ENCODE data around the gene TRAPPC8. TPM values are rescaled to one million over a fixed set of nuclear protein-coding genes. Genes with fewer than 3 reads are reported as not detected.

The TRAPPC8 gene
- total and polyA plus RNA-seq, 10 of the 15 experiments (the other 5 are each of a cell fraction or from before 2014, with no cell fraction given) = 13.0 to 75.4 (median 24.8) TPM

GRCh38 chr18:31791817-31792579, 150.9 kb downstream of the TRAPPC8 start (continued):
- TF ChIP-seq HSF1 (IDR thresholded peaks at IDR 0.05; ENCODE audit: low read depth, low read length) = no peak
- TF ChIP-seq ZNF592 (IDR thresholded peaks at IDR 0.05) = no peak
- peak; percentile 93 for TF ChIP-seq IKZF1 (conservative IDR thresholded peaks at IDR 0.05)
- no peak for TF ChIP-seq ZBTB11 (CRISPR knock-in tag; IDR thresholded peaks at IDR 0.05)
- TF ChIP-seq USF2 (IDR thresholded peaks at IDR 0.05; ENCODE audit: borderline replicate concordance, low read depth, low read length) = peak; percentile 23; the same call in 1 of the 2 replicates
- TF ChIP-seq ESRRA (IDR thresholded peaks at IDR 0.05; ENCODE audit: low read length) = 0 out of 2 replicates have a peak, but pooled peaks have one; percentile 40
- TF ChIP-seq TCF3 (IDR thresholded peaks at IDR 0.05; ENCODE audit: borderline replicate concordance, insufficient read depth, low read depth, low read length) = no peak
- TF ChIP-seq SRF (IDR thresholded peaks at IDR 0.05; ENCODE audit: low read depth in 2 of 2, low read length in 2 of 2) = no peak
- TF ChIP-seq POLR2AphosphoS2 (IDR thresholded peaks at IDR 0.05; ENCODE audit: low read depth, low read length) = no peak
- peak; percentile 85 for TF ChIP-seq BCL11A (IDR thresholded peaks at IDR 0.05; ENCODE audit: low read depth, low read length)
- TF ChIP-seq ZNF24 (IDR thresholded peaks at IDR 0.05) = no peak
- no peak for TF ChIP-seq TAF1 (IDR thresholded peaks at IDR 0.05; ENCODE audit: borderline replicate concordance, low read depth, low read length)
- TF ChIP-seq HDAC2 (IDR thresholded peaks at IDR 0.05) = no peak
- TF ChIP-seq RCOR1 (conservative IDR thresholded peaks at IDR 0.05; ENCODE audit: low read depth, low read length) = no peak
- no peak; the same call in 1 of the 2 replicates for TF ChIP-seq NKRF (conservative IDR thresholded peaks at IDR 0.05)
- TF ChIP-seq RELA (IDR thresholded peaks at IDR 0.05; ENCODE audit: borderline replicate concordance, partially characterized antibody) = peak; percentile 55
- no peak for TF ChIP-seq BRCA1 (IDR thresholded peaks at IDR 0.05; ENCODE audit: low read depth, low read length)
